ENCODE measurements around the gene SMIM10L2A. TPM values are rescaled to one million over a fixed set of nuclear protein-coding genes. Genes with fewer than 3 reads are reported as not detected.

The SMIM10L2A gene
- 7.8 to 8.7 TPM (median 7.8 TPM) in 3 replicates for total RNA-seq

DNA sequence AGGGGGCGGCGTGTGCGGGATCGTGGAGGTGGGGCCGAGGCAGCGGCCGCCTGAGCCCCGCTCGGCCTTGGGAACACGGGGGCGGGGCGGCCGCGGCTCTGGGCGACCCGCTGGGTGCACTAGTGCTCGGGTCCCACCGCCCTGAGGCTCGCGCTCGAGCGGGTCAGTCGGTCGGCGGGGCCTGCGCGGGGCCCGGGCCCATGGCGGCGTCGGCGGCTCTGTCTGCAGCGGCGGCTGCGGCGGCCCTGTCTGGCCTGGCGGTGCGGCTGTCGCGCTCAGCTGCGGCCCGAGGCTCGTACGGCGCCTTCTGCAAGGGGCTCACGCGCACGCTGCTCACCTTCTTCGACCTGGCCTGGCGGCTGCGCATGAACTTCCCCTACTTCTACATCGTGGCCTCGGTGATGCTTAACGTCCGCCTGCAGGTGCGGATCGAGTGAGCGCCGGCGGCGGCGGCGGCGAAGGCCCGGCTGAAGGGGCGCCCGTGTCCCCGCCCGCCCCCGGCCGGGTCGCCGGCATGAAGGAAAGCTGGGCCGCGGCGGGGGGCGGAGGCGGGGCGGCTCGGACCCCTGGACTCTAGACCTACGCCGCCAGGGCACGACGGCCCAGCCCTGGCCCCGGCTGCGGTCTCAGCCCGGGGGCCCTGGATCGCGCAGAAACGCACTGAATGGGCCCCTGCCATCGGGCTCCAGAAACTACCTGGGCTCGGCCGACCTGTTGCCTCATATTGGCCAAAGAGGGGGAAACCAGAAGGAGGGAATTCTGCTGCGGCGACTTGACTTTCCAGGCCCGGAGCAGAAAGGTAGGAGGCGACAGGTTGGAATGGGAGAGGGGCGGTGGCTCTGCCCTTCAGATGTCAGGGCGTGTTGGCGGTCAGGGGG is at the start of gene SMIM10L2A:
Gene SMIM10L2A (plus strand): TSS at position 13 of the 878 bp plus-strand sequence. CDS start 188 bp downstream, at position 201.
- peaks cover 3% of the 10 kb centered on the region for H3K36me3 Mint-ChIP-seq
- H3K27ac Mint-ChIP-seq, result peak within 1 kb of the TSS; percentile 12
- no peak for DNase-seq (ENCODE audit: low spot score in 2 of 2, unreplicated experiment in 2 of 2)
- H3K4me3 Mint-ChIP-seq, result peak within 1 kb of the TSS; percentile 66
- H3K4me1 Mint-ChIP-seq, result peaks cover 12% of the 10 kb centered on the region
- peaks cover 19% of the 10 kb centered on the region for H3K9me3 Mint-ChIP-seq
- TF ChIP-seq, protein P1, sequence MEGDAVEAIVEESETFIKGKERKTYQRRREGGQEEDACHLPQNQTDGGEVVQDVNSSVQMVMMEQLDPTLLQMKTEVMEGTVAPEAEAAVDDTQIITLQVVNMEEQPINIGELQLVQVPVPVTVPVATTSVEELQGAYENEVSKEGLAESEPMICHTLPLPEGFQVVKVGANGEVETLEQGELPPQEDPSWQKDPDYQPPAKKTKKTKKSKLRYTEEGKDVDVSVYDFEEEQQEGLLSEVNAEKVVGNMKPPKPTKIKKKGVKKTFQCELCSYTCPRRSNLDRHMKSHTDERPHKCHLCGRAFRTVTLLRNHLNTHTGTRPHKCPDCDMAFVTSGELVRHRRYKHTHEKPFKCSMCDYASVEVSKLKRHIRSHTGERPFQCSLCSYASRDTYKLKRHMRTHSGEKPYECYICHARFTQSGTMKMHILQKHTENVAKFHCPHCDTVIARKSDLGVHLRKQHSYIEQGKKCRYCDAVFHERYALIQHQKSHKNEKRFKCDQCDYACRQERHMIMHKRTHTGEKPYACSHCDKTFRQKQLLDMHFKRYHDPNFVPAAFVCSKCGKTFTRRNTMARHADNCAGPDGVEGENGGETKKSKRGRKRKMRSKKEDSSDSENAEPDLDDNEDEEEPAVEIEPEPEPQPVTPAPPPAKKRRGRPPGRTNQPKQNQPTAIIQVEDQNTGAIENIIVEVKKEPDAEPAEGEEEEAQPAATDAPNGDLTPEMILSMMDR (IDR thresholded peaks at IDR 0.05; ENCODE audit: unreplicated experiment), result no peak
- H3K27me3 Mint-ChIP-seq (ENCODE audit: low read depth), result peaks cover 4% of the 10 kb centered on the region

- Mint-ChIP-seq H3K27ac (no peak overlapping the region), H3K4me1 (no peaks in the 10 kb centered on the region), H3K36me3 (peaks cover 2% of the 10 kb centered on the region), H3K27me3 (ENCODE audit: low read depth) (no peaks in the 10 kb centered on the region), H3K9me3 (peaks cover 32% of the 10 kb centered on the region), H3K4me3 (no peak overlapping the region)
- TF ChIP-seq, protein P1 (IDR thresholded peaks at IDR 0.05; ENCODE audit: unreplicated experiment), result no peak
- no peak for DNase-seq (ENCODE audit: low spot score in 2 of 2, unreplicated experiment in 2 of 2)
Measured at GRCh38 chrX:135373357-135373756, 48.4 kb upstream of the SMIM10L2A start.

- DNase-seq (ENCODE audit: low spot score in 2 of 2, unreplicated experiment in 2 of 2), result no peak
- H3K4me3 Mint-ChIP-seq, result no peak overlapping the region
- H3K9me3 Mint-ChIP-seq, result peaks cover 25% of the 10 kb centered on the region
- no peak overlapping the region for H3K27ac Mint-ChIP-seq
- no peaks in the 10 kb centered on the region for H3K36me3 Mint-ChIP-seq
- no peaks in the 10 kb centered on the region for H3K4me1 Mint-ChIP-seq
- no peaks in the 10 kb centered on the region for H3K27me3 Mint-ChIP-seq (ENCODE audit: low read depth)
- TF ChIP-seq, protein P1 (IDR thresholded peaks at IDR 0.05; ENCODE audit: unreplicated experiment), result no peak
Measured at GRCh38 chrX:135382260-135382659, 39.5 kb upstream of the SMIM10L2A start.

GRCh38 chrX:135383249-135383648 is 38.5 kb upstream of the SMIM10L2A start:
- no peak for DNase-seq (ENCODE audit: low spot score in 2 of 2, unreplicated experiment in 2 of 2)
- Mint-ChIP-seq H3K4me3 (no peak overlapping the region), H3K36me3 (no peaks in the 10 kb centered on the region), H3K4me1 (no peaks in the 10 kb centered on the region), H3K27ac (no peak overlapping the region), H3K27me3 (ENCODE audit: low read depth) (no peaks in the 10 kb centered on the region), H3K9me3 (peaks cover 26% of the 10 kb centered on the region)
- TF ChIP-seq, protein P1 (IDR thresholded peaks at IDR 0.05; ENCODE audit: unreplicated experiment), result no peak

- no peak overlapping the region for H3K27ac Mint-ChIP-seq
- TF ChIP-seq, protein P1 (IDR thresholded peaks at IDR 0.05; ENCODE audit: unreplicated experiment), result no peak
- H3K4me1 Mint-ChIP-seq, result no peaks in the 10 kb centered on the region
- DNase-seq (ENCODE audit: low spot score in 2 of 2, unreplicated experiment in 2 of 2), result no peak
- H3K36me3 Mint-ChIP-seq, result no peaks in the 10 kb centered on the region
- peaks cover 26% of the 10 kb centered on the region for H3K9me3 Mint-ChIP-seq
- H3K4me3 Mint-ChIP-seq, result no peak overlapping the region
- no peaks in the 10 kb centered on the region for H3K27me3 Mint-ChIP-seq (ENCODE audit: low read depth)
Measured at GRCh38 chrX:135384161-135384836, 37.4 kb upstream of the SMIM10L2A start.
